Activated CD4-positive, alpha-beta T cell treated with anti-CD3 and anti-CD28 coated beads, Interleukin-2, amount 50 U/mL, for 24 hours (primary cell): Measurements from ENCODE around the gene TDRD7.

ENCODE experiments used
- DNase-seq, 2 donors: peaks; one replicate each; pipeline ENCODE4 v3.0.0-alpha.2; 2020; ENCODE audit warnings: low read depth in 1 of 2, low spot score in 1 of 2

The TDRD7 gene

DNA sequence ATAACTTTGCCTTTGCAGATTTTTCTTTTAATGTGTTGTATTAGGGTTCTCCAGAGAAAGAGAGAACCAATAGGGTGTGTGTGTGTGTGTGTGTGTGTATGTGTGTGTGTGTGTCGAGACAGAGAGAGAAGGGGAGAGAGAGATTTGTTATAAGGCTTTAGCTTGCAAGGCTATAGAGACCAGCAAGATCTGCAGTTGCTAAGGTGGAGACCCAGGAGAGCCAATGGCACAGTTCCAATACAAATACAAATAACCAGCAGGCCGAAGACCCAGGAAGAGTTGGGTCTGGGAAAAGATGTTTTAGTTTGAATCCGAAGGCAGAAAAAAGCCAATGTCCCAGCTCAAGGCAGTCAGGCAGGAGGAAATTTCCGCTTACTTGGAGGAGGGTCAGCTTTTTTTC is 112.5 kb downstream of the TDRD7 start:
- no peak for DNase-seq

DNA sequence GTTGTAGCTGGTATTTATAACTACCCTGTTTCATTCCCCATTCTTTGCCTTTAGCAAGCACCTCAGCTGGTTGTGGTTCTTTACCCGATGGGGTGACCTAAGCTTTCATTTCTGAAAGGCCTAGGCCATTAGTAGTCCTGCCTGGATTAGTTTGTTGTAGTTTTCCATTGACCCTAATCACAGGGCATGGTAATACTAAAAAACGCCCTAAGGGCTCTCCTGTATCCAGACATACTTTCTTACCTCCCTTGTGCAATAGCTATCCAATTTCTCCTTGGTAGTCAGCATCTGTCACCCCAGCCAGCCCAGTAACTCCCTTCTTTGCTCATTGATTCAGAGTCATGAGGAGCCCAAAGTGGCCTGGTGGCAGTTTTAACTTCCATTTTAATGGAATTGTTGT is 113.6 kb downstream of the TDRD7 start:
- DNase-seq, result no peak

DNA sequence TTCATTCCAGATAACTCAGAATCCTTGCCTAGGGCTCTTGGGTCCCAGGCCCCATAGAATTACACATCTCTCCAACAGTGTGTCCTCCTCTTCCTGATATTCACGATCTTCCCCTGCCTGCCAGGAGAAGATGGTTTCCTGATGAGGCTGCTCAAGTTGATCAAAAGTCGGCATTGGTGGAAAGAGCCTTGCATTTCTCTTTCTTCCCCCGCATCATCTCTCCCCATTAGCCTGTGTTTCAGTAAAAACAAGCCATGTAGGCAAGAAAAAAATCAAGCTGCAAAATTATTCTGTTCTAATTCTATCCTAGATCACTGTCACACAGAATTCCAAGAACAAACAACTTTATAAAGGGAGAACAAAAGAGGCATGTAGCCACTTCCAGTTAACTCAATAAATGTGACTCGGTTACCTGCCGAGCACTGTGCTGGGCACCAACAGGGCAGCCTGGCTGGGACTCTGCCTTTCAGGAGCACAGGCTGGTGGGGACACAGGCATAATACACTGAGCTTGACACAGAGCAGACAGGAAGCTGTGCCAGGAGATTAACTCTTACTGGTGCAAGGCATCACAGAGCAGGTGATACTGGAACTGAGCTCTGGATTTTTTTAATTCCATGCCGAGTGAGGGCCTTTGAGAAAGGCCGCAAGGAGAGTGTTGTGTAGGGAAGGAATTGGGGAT is 115.1 kb downstream of the TDRD7 start:
- DNase-seq, result no peak

DNA sequence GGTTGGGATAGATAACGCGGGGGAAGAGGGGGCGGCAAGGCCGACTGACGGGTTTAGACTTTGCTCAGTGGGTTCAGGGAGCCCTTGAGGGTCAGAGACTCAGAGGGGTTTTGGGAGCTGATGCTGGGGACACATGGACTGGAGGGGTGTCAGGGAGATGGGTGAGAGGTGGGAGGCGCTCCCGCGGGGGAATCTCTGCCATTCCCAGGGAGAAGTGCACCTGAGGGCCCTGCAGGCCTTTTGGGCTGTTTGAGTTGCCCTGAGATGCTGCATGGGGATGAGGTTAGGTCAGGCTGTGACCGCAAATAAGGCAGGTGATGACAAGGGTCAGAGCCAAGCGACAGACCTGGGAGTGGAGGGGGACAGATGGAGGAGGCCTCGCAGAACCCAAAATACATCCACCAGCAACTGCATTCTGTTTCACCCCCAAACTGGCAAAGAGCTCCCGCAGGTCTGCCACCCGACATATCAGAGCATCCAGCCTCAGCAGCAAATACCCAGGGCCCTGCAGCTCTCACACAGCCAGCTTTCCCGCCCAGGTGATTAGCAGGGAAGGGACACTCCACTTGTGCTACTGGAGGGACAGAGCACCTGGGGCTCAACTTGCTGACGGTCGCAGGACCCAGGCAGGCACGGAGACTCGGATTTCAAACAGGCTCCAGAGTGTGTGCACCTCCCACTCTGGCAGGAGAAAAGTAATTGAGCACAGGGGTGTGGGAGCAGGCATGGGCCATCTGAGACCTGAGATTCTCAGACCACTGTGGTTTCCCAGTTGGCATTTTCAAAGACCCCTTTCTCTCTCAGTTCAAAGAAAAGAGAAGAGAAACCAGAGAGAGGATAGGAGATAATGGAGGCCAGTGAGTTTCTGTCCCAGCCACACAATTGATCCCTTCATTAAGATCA is 116.0 kb downstream of the TDRD7 start:
- DNase-seq, result no peak

DNA sequence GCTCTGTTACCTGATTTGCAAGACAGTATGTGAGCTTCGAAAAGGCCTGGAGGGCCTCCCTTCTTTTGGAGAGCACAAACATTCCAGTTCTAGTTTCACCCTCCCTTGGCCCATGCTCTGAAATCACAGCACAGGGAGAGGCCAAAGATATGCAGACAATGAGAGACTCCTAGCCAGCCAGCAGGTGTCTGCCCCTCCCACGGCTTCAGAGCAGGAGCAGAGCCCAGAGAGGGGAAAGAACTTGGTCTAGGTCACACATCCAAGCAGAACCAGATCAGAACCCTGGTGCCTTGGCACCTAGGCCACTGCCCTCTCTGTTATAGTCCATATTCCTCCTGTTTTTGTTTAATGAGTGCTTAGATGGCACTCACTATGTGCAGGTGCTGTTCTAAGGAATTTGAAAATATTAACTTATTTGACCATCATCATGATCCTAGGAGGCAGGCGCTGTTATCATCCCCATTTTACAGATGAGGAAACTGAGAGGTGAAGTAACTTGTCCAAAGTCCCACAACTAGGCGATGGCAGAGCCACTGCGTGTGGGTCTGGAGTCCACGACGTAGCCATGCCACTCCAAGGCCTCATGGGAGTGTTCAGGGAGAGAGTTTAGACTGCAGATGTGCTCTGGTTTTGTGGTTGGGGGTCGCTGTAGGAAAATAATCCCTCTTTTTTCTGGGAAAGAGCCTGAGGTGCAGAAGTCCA is 116.8 kb downstream of the TDRD7 start:
- DNase-seq, result no peak

DNA sequence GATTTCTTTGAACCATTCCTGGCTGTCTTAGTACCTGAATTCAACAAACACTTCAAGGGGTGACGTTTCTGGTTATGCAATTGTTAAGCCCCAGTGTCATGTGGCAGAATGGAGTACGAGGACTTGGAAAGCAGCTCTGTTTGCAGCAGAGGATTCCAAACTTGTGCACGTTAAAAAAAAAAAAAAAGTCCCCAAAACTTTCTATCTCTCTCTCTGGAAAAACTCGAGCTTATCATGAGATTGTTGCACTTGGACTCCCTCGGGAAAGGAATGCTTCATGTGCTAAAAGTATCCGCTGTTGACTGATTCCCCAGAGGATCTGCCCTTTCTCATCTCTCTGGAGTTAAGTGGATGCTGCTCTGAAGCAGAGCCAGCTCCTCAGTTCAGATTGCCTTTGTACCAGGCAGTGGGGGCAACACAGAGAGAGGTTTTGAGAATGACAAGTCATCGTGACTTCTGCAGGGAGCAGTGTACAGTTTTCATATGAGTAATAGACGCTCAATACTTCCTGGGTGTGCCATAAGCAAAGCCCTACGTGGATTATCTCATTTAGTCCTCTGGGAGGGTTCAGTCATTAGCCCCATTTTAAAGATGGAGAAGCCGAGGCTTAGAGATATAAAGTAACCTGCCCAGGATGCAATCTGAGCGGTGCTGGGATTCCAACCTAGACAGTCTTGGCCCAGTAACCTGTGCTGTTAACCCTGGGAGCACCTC is 117.6 kb downstream of the TDRD7 start:
- DNase-seq, result no peak

DNA sequence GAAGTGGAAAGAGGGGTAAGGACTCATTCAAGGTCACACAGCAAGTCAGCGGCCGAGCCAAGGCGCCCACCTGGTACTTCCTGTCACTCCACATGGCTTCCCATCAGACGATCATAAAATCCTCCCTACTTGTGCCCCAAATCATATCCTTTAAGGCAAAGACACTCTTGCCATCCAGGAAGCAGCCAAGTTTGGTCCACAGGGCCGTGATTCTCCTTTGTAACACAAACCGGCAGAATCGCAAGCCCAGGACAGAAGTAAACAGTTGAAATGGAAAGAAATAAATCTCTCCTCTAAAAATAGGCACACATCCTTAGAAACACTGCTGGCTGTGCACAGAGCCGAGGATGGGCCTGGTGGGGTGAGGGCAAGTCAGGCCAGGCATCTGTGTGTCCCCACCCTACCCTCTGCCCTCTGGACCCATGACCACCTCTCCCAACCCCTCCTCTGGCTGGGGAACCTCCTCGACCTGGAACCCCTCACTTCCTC is 120.0 kb downstream of the TDRD7 start:
- no peak for DNase-seq

DNA sequence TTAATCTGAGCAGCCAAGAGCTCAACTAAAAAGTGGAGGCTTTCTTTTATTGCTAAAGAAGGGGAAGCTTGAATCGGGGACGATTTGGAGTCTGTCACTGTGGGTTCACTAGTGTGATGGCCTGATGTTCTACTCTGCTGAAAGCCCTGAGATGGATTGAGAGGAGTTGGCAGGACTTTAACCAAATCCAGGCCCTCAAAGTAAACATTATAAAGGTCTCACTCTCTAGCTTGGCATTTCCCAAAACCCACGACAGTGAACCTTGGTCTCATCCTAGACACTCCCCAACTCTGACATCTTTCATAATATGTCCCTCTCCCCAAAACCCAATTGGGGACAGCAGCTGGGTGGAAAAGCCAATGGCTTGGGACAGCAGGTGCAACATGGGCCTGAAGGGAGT is 122.3 kb downstream of the TDRD7 start:
- no peak for DNase-seq

DNA sequence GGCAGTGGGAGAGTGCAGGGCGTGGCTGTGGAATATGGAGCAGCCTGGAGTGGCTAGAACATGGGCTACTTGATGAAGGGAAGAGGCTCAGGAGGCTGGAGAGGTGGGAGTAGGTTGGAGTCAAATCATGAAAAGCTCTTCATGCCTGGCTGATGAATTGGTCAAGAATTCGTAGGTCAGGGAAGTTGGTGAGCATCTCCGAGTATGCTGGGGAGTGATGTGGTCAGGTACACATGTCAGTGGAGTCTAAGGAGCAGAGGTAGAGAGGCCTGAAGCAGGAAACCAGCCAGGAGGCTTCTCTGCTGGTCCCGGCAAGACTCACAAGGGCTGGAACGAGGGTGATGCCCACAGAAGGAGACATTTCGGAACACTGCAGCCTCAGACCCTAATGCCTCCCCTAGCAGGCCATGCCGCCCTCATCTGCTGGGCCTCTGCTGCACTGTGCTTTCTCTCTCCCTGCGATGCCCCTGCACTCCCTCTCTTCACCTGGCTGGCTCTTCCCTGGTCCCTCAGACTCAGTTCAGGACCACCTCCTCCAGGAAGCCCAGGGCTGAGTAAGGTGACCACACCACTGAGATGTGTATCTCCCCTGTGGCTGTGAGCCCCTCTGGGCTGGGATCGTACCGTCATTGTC is 123.2 kb downstream of the TDRD7 start:
- no peak for DNase-seq

DNA sequence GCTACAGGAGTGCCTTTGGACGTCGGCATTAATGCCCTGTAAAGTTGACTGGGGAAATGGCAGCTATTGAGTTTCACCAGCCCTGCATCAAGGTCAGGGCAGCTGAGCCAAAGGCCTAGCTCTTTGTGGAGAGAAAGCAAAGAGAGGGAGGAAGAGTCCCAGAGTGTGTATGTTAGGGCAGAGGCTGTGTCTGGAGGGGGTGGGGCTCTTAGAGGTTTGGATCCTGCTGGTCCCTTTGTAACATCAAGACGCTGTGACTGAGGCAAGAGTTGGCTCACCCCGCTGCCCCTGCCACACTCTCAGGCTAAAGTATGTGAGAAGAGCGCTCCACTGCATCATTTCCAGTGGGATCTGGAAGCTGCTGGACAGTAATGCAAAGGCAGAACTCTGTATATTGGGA is 123.9 kb downstream of the TDRD7 start:
- no peak for DNase-seq

DNA sequence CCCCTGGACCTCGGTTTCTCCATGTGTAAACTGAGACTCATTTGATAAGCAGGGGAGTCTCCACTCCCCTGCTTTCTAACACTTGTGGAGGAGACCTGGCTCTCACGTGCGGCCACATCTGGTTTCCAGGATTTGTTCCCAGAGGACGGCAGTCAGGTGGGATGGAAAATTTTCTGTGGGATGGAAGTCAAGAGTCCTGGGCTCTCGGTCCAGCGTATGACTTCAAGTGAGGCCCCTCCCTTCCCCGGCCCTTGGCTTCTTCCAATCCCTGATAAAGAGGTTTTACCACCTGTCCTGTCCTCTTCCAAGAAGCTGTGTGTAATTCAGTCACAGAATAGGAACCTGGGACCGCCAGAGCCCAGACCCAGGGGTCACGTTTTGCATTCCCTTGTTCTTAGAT is 124.6 kb downstream of the TDRD7 start:
- no peak for DNase-seq

DNA sequence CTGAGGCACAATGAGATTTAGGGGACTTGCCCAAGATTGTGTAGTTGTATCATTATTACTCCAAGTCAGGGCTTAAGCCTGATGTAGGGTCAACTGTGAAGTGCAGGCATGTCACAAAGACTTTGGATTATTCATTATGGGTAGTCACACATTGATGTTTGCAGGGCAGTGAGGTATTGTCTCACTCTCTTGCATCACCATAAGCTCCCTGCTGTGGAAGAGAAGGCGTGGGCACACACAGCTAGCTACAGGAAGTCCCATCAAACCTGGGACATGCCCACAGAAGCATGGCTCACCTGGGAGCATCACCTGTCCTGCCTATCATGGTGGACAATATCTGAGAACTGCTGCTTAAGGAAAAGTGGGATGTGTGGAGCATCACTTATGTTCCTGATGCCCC is 131.7 kb downstream of the TDRD7 start:
- no peak for DNase-seq

DNA sequence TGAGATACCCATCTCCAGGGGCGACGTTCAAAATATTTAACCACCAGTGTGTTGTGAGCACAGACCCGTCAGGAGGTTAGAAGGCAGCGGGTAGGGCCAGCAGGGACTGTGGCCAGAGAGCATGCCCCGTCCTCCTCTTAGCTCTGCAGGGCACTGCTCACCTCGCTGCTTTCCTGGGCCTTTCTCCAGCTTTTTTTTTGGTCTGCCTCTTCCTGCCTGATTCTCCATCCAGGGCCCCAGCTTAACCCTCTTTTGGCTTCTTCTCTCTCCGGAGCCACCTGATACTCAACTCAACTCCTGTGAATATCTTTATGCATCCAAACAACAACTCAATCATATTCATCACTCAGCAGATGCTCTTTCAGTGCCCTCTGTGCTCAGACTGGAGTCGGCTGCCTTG is 133.6 kb downstream of the TDRD7 start:
- DNase-seq, result no peak
